ENCODE measurements around the gene VEGFA.

DNA sequence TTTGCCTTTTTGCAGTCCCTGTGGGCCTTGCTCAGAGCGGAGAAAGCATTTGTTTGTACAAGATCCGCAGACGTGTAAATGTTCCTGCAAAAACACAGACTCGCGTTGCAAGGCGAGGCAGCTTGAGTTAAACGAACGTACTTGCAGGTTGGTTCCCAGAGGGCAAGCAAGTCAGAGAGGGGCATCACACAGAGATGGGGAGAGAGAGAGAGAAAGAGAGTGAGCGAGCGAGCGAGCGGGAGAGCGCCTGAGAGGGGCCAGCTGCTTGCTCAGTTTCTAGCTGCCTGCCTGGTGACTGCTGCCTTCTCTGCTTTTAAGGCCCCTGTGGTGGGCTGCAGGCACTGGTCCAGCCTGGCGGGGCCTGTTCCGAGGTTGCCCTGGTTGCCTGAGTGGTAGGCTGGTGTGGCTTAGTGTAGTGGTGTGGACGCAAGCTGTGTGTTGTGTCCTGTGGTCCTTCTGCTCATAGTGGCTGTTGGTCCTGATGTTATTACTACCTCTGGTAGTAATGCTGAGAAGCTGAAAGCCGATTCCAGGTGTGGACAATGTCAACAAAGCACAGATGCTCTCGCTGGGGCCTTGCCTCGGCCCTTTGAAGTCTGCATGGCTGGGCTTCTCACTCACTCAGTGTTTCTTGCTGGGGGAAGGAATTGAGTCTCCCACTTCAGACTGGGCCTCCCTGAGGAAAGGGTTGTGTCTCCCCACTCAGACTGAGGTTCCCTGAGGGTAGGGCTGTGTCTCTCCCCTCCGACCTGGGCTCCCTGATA is 12.1 kb downstream of the VEGFA start:
- TF ChIP-seq, protein P1, sequence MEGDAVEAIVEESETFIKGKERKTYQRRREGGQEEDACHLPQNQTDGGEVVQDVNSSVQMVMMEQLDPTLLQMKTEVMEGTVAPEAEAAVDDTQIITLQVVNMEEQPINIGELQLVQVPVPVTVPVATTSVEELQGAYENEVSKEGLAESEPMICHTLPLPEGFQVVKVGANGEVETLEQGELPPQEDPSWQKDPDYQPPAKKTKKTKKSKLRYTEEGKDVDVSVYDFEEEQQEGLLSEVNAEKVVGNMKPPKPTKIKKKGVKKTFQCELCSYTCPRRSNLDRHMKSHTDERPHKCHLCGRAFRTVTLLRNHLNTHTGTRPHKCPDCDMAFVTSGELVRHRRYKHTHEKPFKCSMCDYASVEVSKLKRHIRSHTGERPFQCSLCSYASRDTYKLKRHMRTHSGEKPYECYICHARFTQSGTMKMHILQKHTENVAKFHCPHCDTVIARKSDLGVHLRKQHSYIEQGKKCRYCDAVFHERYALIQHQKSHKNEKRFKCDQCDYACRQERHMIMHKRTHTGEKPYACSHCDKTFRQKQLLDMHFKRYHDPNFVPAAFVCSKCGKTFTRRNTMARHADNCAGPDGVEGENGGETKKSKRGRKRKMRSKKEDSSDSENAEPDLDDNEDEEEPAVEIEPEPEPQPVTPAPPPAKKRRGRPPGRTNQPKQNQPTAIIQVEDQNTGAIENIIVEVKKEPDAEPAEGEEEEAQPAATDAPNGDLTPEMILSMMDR (conservative IDR thresholded peaks at IDR 0.05; ENCODE audit: low read length), result no peak
- no peak for TF ChIP-seq EZH2phosphoT487 (IDR thresholded peaks at IDR 0.05; ENCODE audit: borderline replicate concordance)

All from Loucy (cell line).